COR-L47 (cell line): ENCODE data around the gene EPHA1.
A peak's percentile ranks its signal among the peaks of the same experiment; 100 is the strongest.

Source experiments
- DNase-seq: peaks from one replicate; lab custom pipeline; 2025; lab: John Stamatoyannopoulos, UW

EPHA1 gene

GRCh38 chr7:143372070-143372469, 36.6 kb downstream of the EPHA1 start:
- peak; percentile 57 for DNase-seq

- no peak for DNase-seq
These were observed 38.7 kb downstream of the EPHA1 start for GRCh38 chr7:143369678-143370651.

- no peak for DNase-seq
These were observed 40.3 kb downstream of the EPHA1 start for GRCh38 chr7:143368387-143368786.

- no peak for DNase-seq
These were observed 40.7 kb downstream of the EPHA1 start for GRCh38 chr7:143367972-143368371.

- DNase-seq = no peak
These were observed 45.4 kb downstream of the EPHA1 start for GRCh38 chr7:143363016-143363937.

- DNase-seq = peak; percentile 13
These were observed 46.3 kb downstream of the EPHA1 start, which contains the start of gene FAM131B for GRCh38 chr7:143362131-143363015. Gene FAM131B (minus strand): TSS chr7:143362713. CDS start chr7:143362603, 110 bp downstream.

- DNase-seq = peak; percentile 66
These were observed 47.0 kb downstream of the EPHA1 start for GRCh38 chr7:143361552-143362130.

- DNase-seq = peak; percentile 66
These were observed 47.7 kb downstream of the EPHA1 start for GRCh38 chr7:143360788-143361551.

GRCh38 chr7:143359771-143360353, 48.8 kb downstream of the EPHA1 start:
- no peak for DNase-seq

- DNase-seq = no peak
These were observed 50.0 kb downstream of the EPHA1 start for GRCh38 chr7:143358626-143359025.

GRCh38 chr7:143356414-143357050, 52.1 kb downstream of the EPHA1 start:
- no peak for DNase-seq

- no peak for DNase-seq
These were observed 52.9 kb downstream of the EPHA1 start for GRCh38 chr7:143355450-143356385.

- no peak for DNase-seq
These were observed 53.7 kb downstream of the EPHA1 start for GRCh38 chr7:143354965-143355364.

- no peak for DNase-seq
These were observed 54.3 kb downstream of the EPHA1 start for GRCh38 chr7:143354376-143354775.

- DNase-seq = no peak
These were observed 56.1 kb downstream of the EPHA1 start for GRCh38 chr7:143352531-143353002.

- no peak for DNase-seq
These were observed 57.1 kb downstream of the EPHA1 start for GRCh38 chr7:143351574-143351973.

- no peak for DNase-seq
These were observed 57.6 kb downstream of the EPHA1 start for GRCh38 chr7:143351060-143351459.

- no peak for DNase-seq
These were observed 60.7 kb downstream of the EPHA1 start for GRCh38 chr7:143347950-143348349.
